ENCODE measurements around the gene PPP1R7. TPM values are rescaled to one million over a fixed set of nuclear protein-coding genes. Genes with fewer than 3 reads are reported as not detected.

The PPP1R7 gene
- total and polyA plus RNA-seq, 10 donors: 36.1 to 89.3 (median 48.8) TPM

- Histone ChIP-seq H3K9me3 (no peaks in the 10 kb centered on the region), H3K4me1 (peaks cover 0 to 17% (median 7%) of the 10 kb centered on the region in 6 donors), H3K36me3 (peaks cover 0 to 48% (median 15%) of the 10 kb centered on the region in 6 donors), H3K4me3 (no peak overlapping the region), H3K27me3 (replicated peaks in 1 of 7) (peaks cover 0 to 17% (median 0%) of the 10 kb centered on the region in 7 donors), H3K27ac (no peak overlapping the region)
- DNase-seq: peak; percentile 34
- intact Hi-C loops (cut with DNase I; ENCODE audit: low total_unique reads): no loop called here
- WGBS, 5 donors: 67 to 80% (median 77%) methylated on average over 9 of the region's 9 CpGs
- TF ChIP-seq POLR2A (IDR thresholded peaks at IDR 0.05): no peak
- TF ChIP-seq POLR2AphosphoS5 (IDR thresholded peaks at IDR 0.05): no peak
- TF ChIP-seq CTCF (IDR thresholded peaks at IDR 0.05 in 8 of 11, conservative IDR thresholded peaks at IDR 0.05 in 3 of 11): no peak
Observed at GRCh38 chr2:241184901-241185300, 34.6 kb downstream of the PPP1R7 start.

- Histone ChIP-seq H3K36me3 (peaks cover 0 to 38% (median 15%) of the 10 kb centered on the region in 6 donors), H3K27ac (no peak overlapping the region), H3K9me3 (no peaks in the 10 kb centered on the region), H3K4me3 (no peak overlapping the region), H3K27me3 (replicated peaks in 1 of 7) (peaks cover 0 to 17% (median 0%) of the 10 kb centered on the region in 7 donors), H3K4me1 (peaks cover 0 to 12% (median 7%) of the 10 kb centered on the region in 6 donors)
- no peak for DNase-seq
- intact Hi-C loops (cut with DNase I; ENCODE audit: low total_unique reads): no loop called here
- TF ChIP-seq POLR2AphosphoS5 (IDR thresholded peaks at IDR 0.05) (peak in 1 of 3 donors; percentile 27), CTCF (IDR thresholded peaks at IDR 0.05 in 8 of 11, conservative IDR thresholded peaks at IDR 0.05 in 3 of 11) (no peak)
- 61 to 80% (median 72%) methylated on average over 8 to 11 of the region's 11 CpGs for WGBS, 5 donors
Observed at GRCh38 chr2:241185961-241186360, 35.7 kb downstream of the PPP1R7 start.

GRCh38 chr2:241187101-241187917 is 37.0 kb downstream of the PPP1R7 start:
- TF ChIP-seq CTCF (IDR thresholded peaks at IDR 0.05 in 8 of 11, conservative IDR thresholded peaks at IDR 0.05 in 3 of 11): no peak
- TF ChIP-seq POLR2A (IDR thresholded peaks at IDR 0.05): no peak
- no peak for TF ChIP-seq POLR2AphosphoS5 (IDR thresholded peaks at IDR 0.05)
- peaks cover 0 to 17% (median 0%) of the 10 kb centered on the region in 7 donors for H3K27me3 ChIP-seq (replicated peaks in 1 of 7)
- H3K4me3 ChIP-seq: no peak overlapping the region
- intact Hi-C loops (cut with DNase I; ENCODE audit: low total_unique reads): no loop called here
- WGBS, 5 donors: 69 to 77% (median 72%) methylated on average over 11 to 14 of the region's 14 CpGs
- DNase-seq: no peak
- peaks cover 0 to 24% (median 13%) of the 10 kb centered on the region in 6 donors for H3K36me3 ChIP-seq
- peaks cover 0 to 12% (median 7%) of the 10 kb centered on the region in 6 donors for H3K4me1 ChIP-seq
- H3K27ac ChIP-seq: no peak overlapping the region
- no peaks in the 10 kb centered on the region for H3K9me3 ChIP-seq

- TF ChIP-seq POLR2A (IDR thresholded peaks at IDR 0.05) (no peak), CTCF (IDR thresholded peaks at IDR 0.05 in 8 of 11, conservative IDR thresholded peaks at IDR 0.05 in 3 of 11) (no peak), POLR2AphosphoS5 (IDR thresholded peaks at IDR 0.05) (no peak)
- H3K36me3 ChIP-seq: peaks cover 0 to 18% (median 9%) of the 10 kb centered on the region in 6 donors
- no peak overlapping the region for H3K27ac ChIP-seq
- intact Hi-C loops (cut with DNase I; ENCODE audit: low total_unique reads): no loop called here
- H3K4me1 ChIP-seq: peaks cover 0 to 12% (median 7%) of the 10 kb centered on the region in 6 donors
- DNase-seq: no peak
- H3K9me3 ChIP-seq: no peaks in the 10 kb centered on the region
- H3K27me3 ChIP-seq (replicated peaks in 1 of 7): peaks cover 0 to 17% (median 0%) of the 10 kb centered on the region in 7 donors
- no peak overlapping the region for H3K4me3 ChIP-seq
- WGBS, 5 donors: 65 to 88% (median 80%) methylated on average over 4 of the region's 4 CpGs
Observed at GRCh38 chr2:241187918-241188234, 37.6 kb downstream of the PPP1R7 start.
